B cell (primary cell): Measurements from ENCODE around the gene TBRG1. TPM values are rescaled to one million over a fixed set of nuclear protein-coding genes. Genes with fewer than 3 reads are reported as not detected.

Experiments used
- ATAC-seq: fragments of 200-7000 bp; cut with Tn5 transposase; one replicate; pipeline ENCODE4 v1.10.0; 2021; ENCODE audit warnings: low read depth, mild to moderate bottlenecking, moderate number of reproducible peaks, moderate library complexity
- CTCF ChIA-PET: fragments of 350-600 bp; sonication (Branson Sonifier 250); formaldehyde crosslinking; loops from one replicate; lab custom pipeline; 2021; ENCODE audit warnings: antibody characterized with exemption, inconsistent platforms; lab: Charles Lee
- POLR2A ChIA-PET: fragments of 350-600 bp; sonication (Branson Sonifier 250); formaldehyde crosslinking; loops from one replicate; lab custom pipeline; 2021; ENCODE audit warnings: antibody characterized with exemption; lab: Charles Lee
- DNase-seq: peaks from one replicate; pipeline ENCODE4 v3.0.0; 2013
- H2AFZ ChIP-seq: 2 replicates; pipeline ENCODE4 v1.6.1; 2012; ENCODE audit warnings: mild to moderate bottlenecking, low read depth, low read length; ENCODE audit not compliant: insufficient read depth, poor library complexity, severe bottlenecking
- H3K27ac ChIP-seq, 2 donors: 1 replicate in 1 of 2; 2 replicates in 1 of 2; pipeline ENCODE4 v1.5.1; 2012 to 2013; ENCODE audit warnings: low read length in 2 of 2, mild to moderate bottlenecking in 2 of 2, moderate library complexity in 1 of 2
- H3K27me3 ChIP-seq, 4 experiments: fragments of 200-600 bp in 1 of 4; sonication (generic) in 1 of 4; replicated peaks in 1 of 4; 1 replicate in 2 of 4; 2 replicates in 2 of 4; pipeline versions ENCODE4 v1.6.1 to v1.7.0; 2013 to 2016; ENCODE audit warnings: low read length in 3 of 4, mild to moderate bottlenecking in 2 of 4, mixed read lengths in 1 of 4, moderate library complexity in 1 of 4; ENCODE audit not compliant: insufficient read depth in 4 of 4, control insufficient read depth in 3 of 4; ENCODE audit errors: control extremely low read depth in 1 of 4
- H3K36me3 ChIP-seq, 2 experiments: replicated peaks in 1 of 2; 1 replicate in 1 of 2; 2 replicates in 1 of 2; pipeline versions ENCODE4 v1.6.1 to v1.7.1; 2013; ENCODE audit warnings: low read length in 1 of 2; ENCODE audit not compliant: insufficient read depth in 2 of 2, control insufficient read depth in 1 of 2; ENCODE audit errors: control extremely low read depth in 1 of 2, extremely low read depth in 1 of 2
- H3K4me1 ChIP-seq, 2 donors: fragments of 200-600 bp in 1 of 2; sonication (generic) in 1 of 2; 1 replicate in 1 of 2; 2 replicates in 1 of 2; pipeline versions ENCODE4 v1.5.1 to v1.6.1; 2013 to 2017; ENCODE audit warnings: low read length in 2 of 2; ENCODE audit not compliant: control insufficient read depth in 2 of 2, insufficient read depth in 2 of 2
- H3K4me2 ChIP-seq: replicated peaks from 2 replicates; pipeline ENCODE3; 2012; ENCODE audit warnings: mild to moderate bottlenecking, low read depth, low read length; ENCODE audit not compliant: poor library complexity, severe bottlenecking
- H3K4me3 ChIP-seq, 5 experiments: fragments of 200-600 bp in 1 of 5; sonication (generic) in 1 of 5; 1 replicate in 3 of 5; 2 replicates in 2 of 5; pipeline versions ENCODE4 v1.5.1 to v1.7.0; 2011 to 2016; ENCODE audit warnings: low read length in 4 of 5, mild to moderate bottlenecking in 4 of 5, low read depth in 2 of 5, control low read depth in 1 of 5, moderate library complexity in 1 of 5; ENCODE audit not compliant: insufficient read depth in 1 of 5; ENCODE audit errors: control extremely low read depth in 1 of 5, extremely low read depth in 1 of 5
- H3K79me2 ChIP-seq: fragments of 200-600 bp; sonication (generic); one replicate; pipeline ENCODE4 v1.6.0; 2016; ENCODE audit warnings: low read length; ENCODE audit not compliant: control insufficient read depth, insufficient read depth
- H3K9ac ChIP-seq: fragments of 200-600 bp; sonication (generic); 2 replicates; pipeline ENCODE4 v1.6.1; 2017; ENCODE audit warnings: mild to moderate bottlenecking, low read length, moderate library complexity
- H3K9me3 ChIP-seq, 3 donors: one replicate each; pipeline versions ENCODE4 v1.6.1 to v1.7.1; 2013; ENCODE audit warnings: low read length in 2 of 3; ENCODE audit not compliant: control insufficient read depth in 2 of 3, insufficient read depth in 1 of 3; ENCODE audit errors: control extremely low read depth in 1 of 3
- H4K20me1 ChIP-seq: 2 replicates; pipeline ENCODE4 v1.6.0; 2012; ENCODE audit warnings: mild to moderate bottlenecking, low read length; ENCODE audit not compliant: insufficient read depth, control insufficient read depth, poor library complexity, severe bottlenecking
- H3K27ac Mint-ChIP-seq: one replicate; pipeline ENCODE4 v1.8.0; 2021; ENCODE audit warnings: mixed read lengths
- H3K27me3 Mint-ChIP-seq: one replicate; pipeline ENCODE4 v1.8.0; 2021; ENCODE audit warnings: mixed read lengths
- H3K4me1 Mint-ChIP-seq: one replicate; pipeline ENCODE4 v1.8.0; 2021; ENCODE audit warnings: mixed read lengths
- H3K4me3 Mint-ChIP-seq: one replicate; pipeline ENCODE4 v1.8.0; 2021; ENCODE audit warnings: mixed read lengths
- H3K9me3 Mint-ChIP-seq: one replicate; pipeline ENCODE4 v1.8.0; 2022; ENCODE audit warnings: mixed read lengths; ENCODE audit not compliant: insufficient read depth
- CTCF ChIP-seq: fragments of 200-600 bp; IDR thresholded peaks from one replicate; pipeline ENCODE4 v1.8.0; 2022; ENCODE audit warnings: antibody characterized with exemption, mild to moderate bottlenecking
- EZH2 ChIP-seq: IDR thresholded peaks from 2 replicates; pipeline ENCODE4 v1.6.1; 2012; ENCODE audit warnings: borderline replicate concordance, low read depth, mild to moderate bottlenecking, moderate library complexity, low read length; ENCODE audit not compliant: insufficient read depth, poor library complexity, severe bottlenecking
- WGBS: methylation state at CpG from one replicate; pipeline ENCODE4 v1.1.5; 2013; ENCODE audit warnings: missing lambda C conversion rate; ENCODE audit not compliant: insufficient coverage; 5-methylcytosine and 5-hydroxymethylcytosine counted together
- intact Hi-C: fragments of 100-400 bp; cut with micrococcal nuclease; formaldehyde crosslinking; loops from one replicate; pipeline ENCODE4 v1.10.0; 2022
- polyA plus RNA-seq: library from polyadenylated mRNA; depleted of rRNA; stranded (reverse); fragments of >200 nt; gene quantifications from 2 replicates; pipeline ENCODE4 v1.2.3, GENCODE V29; 2012
- total RNA-seq, 2 donors: library from RNA; stranded (reverse); fragments of 120-200 nt in 1 of 2; gene quantifications; 1 replicate in 1 of 2; 2 replicates in 1 of 2; pipeline versions ENCODE4 v1.2.3 to v1.2.4, GENCODE V29; 2013 to 2022

Gene TBRG1
- total and polyA plus RNA-seq, 2 donors (not counting 1 experiment from before 2014, with no cell fraction given) = 68.2 to 71.5 TPM

GRCh38 chr11:124612045-124612444 lies 10.6 kb upstream of the TBRG1 start:
- H3K4me1 Mint-ChIP-seq = no peaks in the 10 kb centered on the region
- H3K27ac ChIP-seq = no peak overlapping the region
- H3K9me3 ChIP-seq = no peaks in the 10 kb centered on the region
- POLR2A ChIA-PET = no interaction called here
- no peak overlapping the region for H3K4me2 ChIP-seq
- H3K4me3 Mint-ChIP-seq = no peak overlapping the region
- intact Hi-C loops = no loop called here
- H3K4me1 ChIP-seq = no peaks in the 10 kb centered on the region
- H4K20me1 ChIP-seq = no peaks in the 10 kb centered on the region
- H3K79me2 ChIP-seq = no peaks in the 10 kb centered on the region
- H3K9ac ChIP-seq = no peak overlapping the region
- H2AFZ ChIP-seq = no peak overlapping the region
- WGBS = no CpG with 5 or more reads among the region's 3 CpGs
- TF ChIP-seq EZH2 = no peak
- no peak for TF ChIP-seq CTCF
- no peak for ATAC-seq
- H3K27me3 ChIP-seq = peaks cover 0 to 6% (median 0%) of the 10 kb centered on the region in 4 experiments
- no peak overlapping the region for H3K4me3 ChIP-seq
- H3K9me3 Mint-ChIP-seq = no peaks in the 10 kb centered on the region
- H3K27ac Mint-ChIP-seq = no peak overlapping the region
- CTCF ChIA-PET = interaction anchor here (0.9 kb wide), 1 partner anchor 12 kb away, joined by 5 read pairs; no protein-coding TSS in a partner anchor
- no peaks in the 10 kb centered on the region for H3K36me3 ChIP-seq
- peaks cover 21% of the 10 kb centered on the region for H3K27me3 Mint-ChIP-seq
- no peak for DNase-seq

GRCh38 chr11:124612567-124613246 lies 10.0 kb upstream of the TBRG1 start:
- Histone ChIP-seq H4K20me1 (no peaks in the 10 kb centered on the region), H3K27me3 (peaks cover 0 to 8% (median 0%) of the 10 kb centered on the region in 4 experiments), H3K27ac (no peak overlapping the region), H3K4me3 (no peak overlapping the region), H3K9ac (no peak overlapping the region), H2AFZ (no peak overlapping the region), H3K36me3 (no peaks in the 10 kb centered on the region), H3K9me3 (no peaks in the 10 kb centered on the region), H3K4me1 (no peaks in the 10 kb centered on the region), H3K79me2 (no peaks in the 10 kb centered on the region), H3K4me2 (no peak overlapping the region)
- peaks cover 27% of the 10 kb centered on the region for H3K27me3 Mint-ChIP-seq
- ChIA-PET POLR2A (no interaction called here), CTCF (no interaction called here)
- TF ChIP-seq CTCF (no peak), EZH2 (no peak)
- ATAC-seq (no peak), DNase-seq (no peak)
- no peaks in the 10 kb centered on the region for H3K9me3 Mint-ChIP-seq
- no peaks in the 10 kb centered on the region for H3K4me1 Mint-ChIP-seq
- WGBS = 96% methylated on average over 9 of the region's 10 CpGs
- no peak overlapping the region for H3K27ac Mint-ChIP-seq
- no peak overlapping the region for H3K4me3 Mint-ChIP-seq
- intact Hi-C loops = no loop called here
